ENCODE data around the gene CACNA1A.
"Not testable (repeated sequence)": the region's sequence is repeated elsewhere in the genome, so short reads cannot be mapped to it uniquely, and the experiment has no call there.

The CACNA1A gene

DNA sequence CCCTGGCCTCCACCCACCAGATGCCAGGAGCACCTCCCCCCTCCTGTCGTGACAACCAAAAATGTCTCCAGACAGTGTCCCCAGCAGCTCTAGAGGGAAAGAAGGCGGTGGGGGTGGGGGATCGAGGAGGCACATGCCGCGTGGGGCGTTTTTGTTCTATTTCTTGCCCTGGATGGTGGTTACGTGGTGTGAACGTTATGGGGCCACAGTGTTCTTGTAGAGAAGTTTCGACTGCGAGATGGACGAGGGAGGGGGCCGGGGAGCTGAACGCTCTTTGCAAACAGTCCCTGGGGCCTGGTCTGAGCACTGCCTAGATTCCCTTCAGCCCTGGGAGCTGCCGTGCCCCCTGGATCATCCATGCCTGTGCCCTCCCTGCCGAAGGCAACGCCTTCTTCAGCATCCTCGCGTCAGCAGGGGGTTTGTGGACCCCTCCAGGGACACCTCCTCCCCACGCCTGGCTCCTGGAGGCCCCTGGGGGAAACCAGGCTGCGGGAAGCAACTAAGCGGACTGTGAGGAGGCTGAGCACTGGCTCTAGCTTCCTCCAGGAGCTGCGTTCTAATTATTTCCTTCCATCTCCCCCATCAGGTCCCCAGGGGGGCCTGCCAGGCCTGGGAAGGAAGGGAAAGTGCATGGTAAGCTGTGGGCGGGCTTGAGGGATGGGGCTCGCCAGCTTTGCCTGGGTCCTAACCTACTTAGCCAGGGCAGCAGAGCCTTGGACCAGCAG, 224.6 kb downstream of the CACNA1A start:
- no peak for DNase-seq (ENCODE audit: low read depth, low spot score)

DNA sequence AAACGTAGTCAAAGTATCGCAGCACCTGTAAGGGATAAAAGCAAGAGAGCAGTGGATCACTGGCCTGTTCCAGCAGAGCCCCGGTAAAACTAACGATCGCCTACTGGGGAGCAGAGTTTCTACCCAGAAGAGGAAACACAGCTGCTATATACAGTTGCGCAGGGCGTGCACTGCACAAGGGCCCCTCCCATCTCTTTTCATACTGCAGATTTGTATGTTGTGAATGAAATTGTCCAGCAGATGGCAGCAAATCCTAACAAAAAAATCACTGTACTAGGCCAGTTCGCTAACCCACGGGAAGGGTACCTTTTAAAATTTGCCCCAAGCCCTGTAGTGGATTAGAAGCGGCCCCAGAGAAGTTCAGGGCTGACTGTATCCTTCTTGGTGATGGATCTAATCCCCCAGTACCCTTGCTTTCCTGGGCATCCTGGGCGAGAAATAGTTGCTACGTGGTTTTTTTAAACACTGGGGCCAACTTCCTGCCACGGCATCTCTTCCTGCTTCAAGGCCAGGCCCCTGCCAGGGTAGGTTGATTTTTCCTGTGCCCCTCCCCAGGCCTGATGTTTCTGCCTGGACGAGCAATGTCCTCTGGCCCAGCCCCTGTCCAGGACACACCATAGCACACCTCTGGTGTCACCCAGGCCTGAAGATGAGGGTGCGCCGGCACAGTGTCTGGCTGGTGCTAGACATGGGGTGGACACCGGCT, 229.0 kb downstream of the CACNA1A start:
- peak; percentile 56 for DNase-seq (ENCODE audit: low read depth, low spot score)

DNA sequence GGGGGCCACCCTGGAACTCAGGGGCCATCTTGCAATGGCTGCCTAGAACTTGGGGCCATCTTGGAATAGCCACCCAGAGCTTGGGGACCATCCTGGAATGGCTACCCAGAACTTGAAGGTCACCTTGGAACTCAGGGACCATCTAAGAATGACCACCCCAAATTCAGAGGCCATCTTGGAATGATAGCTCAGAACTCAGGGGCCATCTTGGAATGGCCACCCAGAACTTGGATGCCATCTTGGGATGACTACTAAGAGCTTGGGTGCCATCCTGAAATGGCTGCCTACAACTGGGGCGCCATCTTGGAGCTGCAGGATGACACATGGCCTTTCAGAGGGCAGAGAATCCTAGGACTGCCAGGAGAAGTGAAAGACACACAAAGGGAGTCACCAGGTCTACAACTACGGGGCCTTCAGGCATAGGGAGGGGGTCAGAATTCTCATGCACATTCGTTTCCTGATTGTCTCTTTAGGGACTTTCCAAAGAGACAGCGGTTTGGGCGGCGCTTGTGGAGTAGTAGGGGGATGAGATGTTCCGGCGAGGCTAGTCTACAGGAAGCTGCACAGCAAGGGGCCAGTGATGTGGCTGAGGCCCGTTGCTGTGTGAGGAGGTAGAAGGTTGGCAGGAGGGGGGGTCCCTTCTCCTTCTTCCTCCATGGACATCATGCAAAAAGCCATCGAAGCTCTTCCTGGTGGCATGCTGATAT, 231.1 kb downstream of the CACNA1A start:
- DNase-seq (ENCODE audit: low read depth, low spot score), result no peak

DNA sequence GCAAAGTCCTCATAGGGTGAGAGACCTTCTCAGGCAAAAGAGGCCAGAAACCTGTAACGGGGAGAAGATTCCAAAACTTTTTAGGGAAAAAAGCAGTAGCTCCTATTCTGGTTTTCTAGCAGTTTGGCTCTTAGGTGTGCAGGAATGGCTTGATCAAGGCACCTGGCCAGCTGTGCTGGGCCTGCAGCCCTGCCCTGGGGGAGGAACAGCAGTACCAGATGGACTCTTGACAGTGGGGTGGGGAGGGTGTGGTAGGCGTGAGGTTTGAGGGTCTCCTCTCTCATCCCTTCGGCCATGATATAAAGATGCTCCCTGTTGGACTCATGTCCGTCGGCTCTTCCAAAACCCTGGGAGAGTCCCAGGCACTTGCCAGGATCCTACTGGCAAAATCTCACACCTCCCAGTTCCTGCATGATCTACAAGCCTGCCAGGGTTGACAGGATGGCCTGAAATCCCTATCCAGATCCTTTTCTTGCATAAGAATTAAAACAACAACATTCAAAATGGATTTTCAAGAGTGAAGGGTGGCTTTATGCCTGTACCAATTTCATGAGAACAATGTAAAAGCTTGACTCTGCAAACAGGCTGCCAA, 235.7 kb downstream of the CACNA1A start:
- no peak for DNase-seq (ENCODE audit: low read depth, low spot score)

GRCh38 chr19:13269348-13269747, 236.9 kb downstream of the CACNA1A start:
- DNase-seq (ENCODE audit: low read depth, low spot score), result no peak

- no peak for DNase-seq (ENCODE audit: low read depth, low spot score)
Measured at GRCh38 chr19:13267889-13268288, 238.4 kb downstream of the CACNA1A start.

- no peak for DNase-seq (ENCODE audit: low read depth, low spot score)
Measured at GRCh38 chr19:13267131-13267530, 239.1 kb downstream of the CACNA1A start.

DNA sequence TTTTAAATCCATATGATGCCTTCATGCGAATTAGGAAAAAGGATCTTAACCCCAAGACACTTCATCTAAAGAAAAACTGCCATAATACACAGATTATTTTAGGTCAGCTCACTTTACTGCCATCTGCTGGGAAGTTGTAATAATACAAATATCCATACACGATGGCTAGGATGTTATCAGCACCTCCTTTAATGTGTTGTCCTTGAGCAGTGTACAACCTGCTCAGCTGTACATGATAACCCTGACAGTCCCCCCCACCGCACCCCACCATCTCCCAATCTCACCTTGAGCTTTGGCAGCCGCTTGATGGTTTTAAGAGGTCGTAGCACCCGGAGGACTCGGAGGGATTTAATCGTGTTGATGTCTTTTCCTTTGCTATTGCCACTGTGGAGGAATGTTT, 243.8 kb downstream of the CACNA1A start:
- DNase-seq (ENCODE audit: low read depth, low spot score), result no peak

DNA sequence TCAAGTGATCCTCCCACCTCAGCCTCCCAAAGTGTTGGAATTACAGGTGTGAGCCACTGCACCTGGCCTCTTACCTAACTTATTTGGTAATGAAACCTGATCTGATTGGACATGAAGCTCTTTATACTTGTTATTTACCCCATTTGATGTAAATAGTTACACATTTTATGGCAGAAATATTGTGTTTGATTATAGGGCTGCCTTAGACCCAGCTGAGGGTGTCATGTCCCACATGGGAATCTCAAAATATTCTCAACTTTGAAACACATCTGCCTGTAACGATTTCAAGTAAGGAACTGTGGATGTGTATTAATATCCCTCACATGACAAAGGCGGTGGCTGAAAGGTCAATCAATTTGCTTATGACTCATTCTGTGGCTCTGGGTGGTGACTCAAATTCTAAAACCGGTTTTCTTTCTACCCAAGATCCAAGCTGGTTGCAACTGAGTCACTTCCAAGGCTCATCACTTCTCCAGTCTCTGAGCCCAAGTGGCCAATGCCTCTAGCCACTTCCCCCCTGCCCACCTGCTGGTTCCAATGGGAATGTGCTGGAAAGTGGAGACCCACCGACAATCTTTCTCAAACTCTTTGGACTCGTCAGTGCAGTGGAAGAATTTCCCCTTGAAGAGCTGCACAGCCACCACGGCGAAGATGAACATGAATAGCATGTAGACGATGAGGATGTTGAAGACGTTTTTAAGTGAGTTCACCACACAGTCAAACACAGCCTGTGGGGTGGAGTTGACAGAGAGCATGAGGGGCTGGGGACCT, 245.2 kb downstream of the CACNA1A start:
- DNase-seq (ENCODE audit: low read depth, low spot score), result peak; percentile 50

DNA sequence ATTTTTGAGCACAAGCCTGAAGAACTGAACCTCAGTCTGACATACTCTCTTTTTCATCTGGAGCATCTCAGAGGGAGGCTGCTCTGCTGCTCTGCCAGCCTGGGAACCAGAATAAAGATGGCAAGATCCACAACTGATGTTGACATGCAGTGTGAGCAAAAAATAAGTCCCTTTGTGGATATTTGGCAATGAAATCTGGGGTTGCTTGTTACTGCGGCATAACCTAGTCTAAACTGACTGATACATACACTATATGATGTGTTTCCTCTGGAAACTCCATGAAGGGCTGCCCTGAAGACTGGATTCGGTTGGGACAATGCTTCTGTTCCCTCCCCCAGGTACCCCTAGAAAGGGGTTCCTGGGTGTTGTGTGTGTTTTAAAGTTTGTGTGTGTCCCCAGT, 249.4 kb downstream of the CACNA1A start:
- no peak for DNase-seq (ENCODE audit: low read depth, low spot score)

GRCh38 chr19:13256398-13256797, 249.9 kb downstream of the CACNA1A start:
- DNase-seq (ENCODE audit: low read depth, low spot score), result not testable (repeated sequence)

DNA sequence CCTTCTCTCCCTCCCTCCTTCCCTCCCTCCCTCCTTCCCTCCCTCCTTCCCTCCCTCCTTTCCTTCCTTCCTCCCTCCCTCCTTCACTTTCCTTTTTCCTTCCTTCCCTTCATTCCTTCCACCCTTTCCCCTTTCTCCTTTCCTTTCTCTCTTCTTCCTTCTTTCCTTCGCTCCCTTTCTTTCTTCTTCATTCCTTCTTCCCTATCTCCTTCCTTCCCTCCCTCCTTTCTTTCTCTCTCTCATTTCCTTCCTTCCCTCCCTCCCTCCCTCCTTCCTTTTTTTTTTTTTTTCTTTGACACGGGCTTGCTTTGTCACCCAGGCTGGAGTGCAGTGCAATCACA, 250.6 kb downstream of the CACNA1A start:
- no peak for DNase-seq (ENCODE audit: low read depth, low spot score)

DNA sequence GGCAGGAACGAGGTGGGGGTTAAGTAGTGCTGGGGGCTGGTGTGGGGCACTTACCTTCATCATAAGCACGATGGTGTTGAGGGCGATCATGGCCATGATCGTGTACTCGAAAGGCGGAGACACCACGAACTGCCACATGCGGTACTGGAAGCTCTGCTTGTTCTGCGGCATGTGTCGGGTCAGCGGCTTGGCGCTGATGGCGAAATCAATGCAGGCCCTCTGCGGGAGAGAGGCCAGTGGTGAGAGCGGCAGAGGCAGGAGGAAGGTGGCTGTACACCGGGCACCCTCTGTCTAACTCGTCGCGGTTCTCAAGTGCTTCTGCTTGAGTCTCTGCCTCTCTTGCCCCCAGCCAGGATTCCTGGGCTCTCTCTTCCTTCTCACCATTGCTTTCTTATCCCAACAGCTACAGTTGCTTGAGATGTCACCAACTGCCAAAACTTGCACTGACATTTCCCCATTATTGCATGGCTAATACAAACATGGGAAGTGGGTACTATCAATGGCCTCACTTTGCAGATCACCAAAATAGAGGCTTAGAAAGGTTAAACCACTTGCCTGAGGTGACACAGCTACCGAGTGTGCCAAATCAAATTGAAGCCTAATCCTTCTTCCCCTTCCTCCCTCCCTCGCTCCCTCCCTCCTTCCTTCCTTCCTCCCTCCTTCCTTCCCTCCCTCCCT, 251.1 kb downstream of the CACNA1A start:
- no peak for DNase-seq (ENCODE audit: low read depth, low spot score)

DNA sequence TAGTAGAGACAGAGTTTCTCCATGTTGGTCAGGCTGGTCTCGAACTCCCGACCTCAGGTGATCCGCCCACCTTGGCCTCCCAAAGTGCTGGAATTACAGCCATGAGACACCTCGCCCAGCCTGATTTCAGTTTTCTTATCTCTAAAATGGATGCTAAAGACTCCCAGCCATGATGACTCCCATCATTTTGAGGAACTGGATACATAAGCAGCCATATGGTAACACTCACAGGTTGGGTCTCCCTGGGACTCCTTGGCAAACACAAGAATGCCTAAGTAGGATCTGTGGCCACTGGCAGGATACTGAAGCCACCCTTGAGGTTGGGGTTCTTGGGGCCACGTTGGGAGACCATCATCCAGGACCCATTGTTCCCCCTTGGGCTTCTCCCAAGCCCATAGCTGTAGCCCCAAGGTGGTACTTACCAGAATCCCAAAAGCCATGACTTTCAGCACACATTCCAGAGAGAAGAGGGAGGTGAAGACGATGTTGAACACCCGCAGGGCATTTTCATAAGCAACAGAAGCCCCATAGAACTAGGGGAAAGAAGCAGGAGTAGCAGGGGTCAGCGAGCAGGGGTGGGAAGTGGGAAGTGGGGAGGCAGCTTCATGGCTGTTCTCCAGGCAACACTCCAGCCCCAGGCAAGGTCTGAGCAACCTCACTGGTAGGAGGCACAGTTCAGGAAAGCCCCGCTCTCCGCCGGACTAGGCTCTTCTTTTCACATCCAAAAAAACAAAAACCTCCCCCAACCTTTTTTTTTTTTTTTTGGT, 253.5 kb downstream of the CACNA1A start:
- no peak for DNase-seq (ENCODE audit: low read depth, low spot score)

- no peak for DNase-seq (ENCODE audit: low read depth, low spot score)
Measured at GRCh38 chr19:13244920-13245319, 261.4 kb downstream of the CACNA1A start.

GRCh38 chr19:13241231-13242104, 264.8 kb downstream of the CACNA1A start:
- no peak for DNase-seq (ENCODE audit: low read depth, low spot score)

- DNase-seq (ENCODE audit: low read depth, low spot score), result no peak
Measured at GRCh38 chr19:13240312-13241022, 265.8 kb downstream of the CACNA1A start.

GRCh38 chr19:13238891-13239534, 267.3 kb downstream of the CACNA1A start:
- DNase-seq (ENCODE audit: low read depth, low spot score), result no peak

Measured in smooth muscle cell of the brain vasculature (primary cell).